Omental fat pad (tissue), 4 donors: ENCODE data around the gene ZNF536. TPM values are rescaled to one million over a fixed set of nuclear protein-coding genes. Genes with fewer than 3 reads are reported as not detected.

Source experiments
- ATAC-seq: fragments of 150-250 bp; one replicate; pipeline ENCODE4 v1.9.1; 2016; ENCODE audit warnings: mild to moderate bottlenecking, moderate library complexity; ENCODE audit not compliant: low FRiP score
- DNase-seq: peaks from one replicate; pipeline ENCODE4 v3.0.0-alpha.2; 2019; ENCODE audit warnings: low spot score
- total RNA-seq, 4 donors: library from RNA; depleted of rRNA; stranded (reverse); fragments of >200 nt; gene quantifications; one replicate each; pipeline ENCODE4 v1.1.0, GENCODE V29; 2016
- TF ChIP-seq, protein P1 (sequence below), 3 donors: fragments of 450-650 bp; IDR thresholded peaks; one replicate each; pipeline ENCODE4 v1.5.1; 2016 to 2017; ENCODE audit warnings: antibody characterized with exemption in 3 of 3, mild to moderate bottlenecking in 3 of 3, moderate library complexity in 2 of 3

Gene ZNF536
- 1 to 10 TPM in 1 of 4 donors, under 1 TPM in 1, not detected in 2; 0.09 to 1.1 TPM for total RNA-seq

DNA sequence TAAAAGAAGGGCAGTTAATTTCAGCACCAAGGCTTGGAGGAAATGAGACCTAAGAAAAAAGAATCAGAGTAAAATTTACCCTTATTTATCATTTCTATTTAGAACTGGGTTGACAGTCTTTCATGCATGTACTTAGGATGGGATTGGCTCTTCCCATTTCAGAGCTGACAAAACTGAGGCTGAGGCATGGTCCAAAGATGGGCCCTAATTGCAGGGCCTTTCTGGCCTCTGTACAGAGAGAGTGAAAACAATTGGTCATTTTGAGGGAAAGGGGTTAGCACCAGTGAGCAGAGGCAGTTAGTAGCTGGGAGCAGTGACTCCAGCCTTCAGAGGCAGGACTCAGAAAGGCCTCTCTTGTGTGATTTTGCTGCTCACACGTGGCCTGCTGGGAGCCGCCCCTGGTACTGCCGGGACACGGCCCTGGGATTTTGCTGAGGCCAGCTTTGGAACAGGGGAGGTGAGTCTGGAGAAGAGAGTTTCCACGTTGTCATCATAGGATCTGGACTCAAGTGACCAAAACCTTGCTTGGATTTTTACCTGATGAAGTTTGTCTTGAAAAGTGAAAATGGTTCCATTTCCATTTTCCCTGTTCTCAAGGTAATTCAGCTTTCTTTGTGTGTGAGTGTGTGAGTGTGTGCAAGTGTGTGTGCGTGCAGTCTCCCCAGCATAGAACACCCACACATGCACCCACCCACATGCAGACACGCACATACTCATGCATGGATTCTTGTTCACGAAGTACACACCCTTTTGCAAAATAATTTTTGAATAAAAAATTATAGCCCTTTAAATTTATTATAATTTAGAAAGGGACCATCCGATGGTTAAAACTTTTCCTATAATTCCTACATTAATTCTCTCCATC, at the start of gene ZNF536:
ZNF536 (plus strand) TSS at position 425 of the 865 bp plus-strand sequence. CDS start 71,179 bp downstream, outside the sequence.
- no peak for ATAC-seq
- TF ChIP-seq, protein P1, sequence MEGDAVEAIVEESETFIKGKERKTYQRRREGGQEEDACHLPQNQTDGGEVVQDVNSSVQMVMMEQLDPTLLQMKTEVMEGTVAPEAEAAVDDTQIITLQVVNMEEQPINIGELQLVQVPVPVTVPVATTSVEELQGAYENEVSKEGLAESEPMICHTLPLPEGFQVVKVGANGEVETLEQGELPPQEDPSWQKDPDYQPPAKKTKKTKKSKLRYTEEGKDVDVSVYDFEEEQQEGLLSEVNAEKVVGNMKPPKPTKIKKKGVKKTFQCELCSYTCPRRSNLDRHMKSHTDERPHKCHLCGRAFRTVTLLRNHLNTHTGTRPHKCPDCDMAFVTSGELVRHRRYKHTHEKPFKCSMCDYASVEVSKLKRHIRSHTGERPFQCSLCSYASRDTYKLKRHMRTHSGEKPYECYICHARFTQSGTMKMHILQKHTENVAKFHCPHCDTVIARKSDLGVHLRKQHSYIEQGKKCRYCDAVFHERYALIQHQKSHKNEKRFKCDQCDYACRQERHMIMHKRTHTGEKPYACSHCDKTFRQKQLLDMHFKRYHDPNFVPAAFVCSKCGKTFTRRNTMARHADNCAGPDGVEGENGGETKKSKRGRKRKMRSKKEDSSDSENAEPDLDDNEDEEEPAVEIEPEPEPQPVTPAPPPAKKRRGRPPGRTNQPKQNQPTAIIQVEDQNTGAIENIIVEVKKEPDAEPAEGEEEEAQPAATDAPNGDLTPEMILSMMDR (IDR thresholded peaks at IDR 0.05) = no peak
- DNase-seq = no peak

DNA sequence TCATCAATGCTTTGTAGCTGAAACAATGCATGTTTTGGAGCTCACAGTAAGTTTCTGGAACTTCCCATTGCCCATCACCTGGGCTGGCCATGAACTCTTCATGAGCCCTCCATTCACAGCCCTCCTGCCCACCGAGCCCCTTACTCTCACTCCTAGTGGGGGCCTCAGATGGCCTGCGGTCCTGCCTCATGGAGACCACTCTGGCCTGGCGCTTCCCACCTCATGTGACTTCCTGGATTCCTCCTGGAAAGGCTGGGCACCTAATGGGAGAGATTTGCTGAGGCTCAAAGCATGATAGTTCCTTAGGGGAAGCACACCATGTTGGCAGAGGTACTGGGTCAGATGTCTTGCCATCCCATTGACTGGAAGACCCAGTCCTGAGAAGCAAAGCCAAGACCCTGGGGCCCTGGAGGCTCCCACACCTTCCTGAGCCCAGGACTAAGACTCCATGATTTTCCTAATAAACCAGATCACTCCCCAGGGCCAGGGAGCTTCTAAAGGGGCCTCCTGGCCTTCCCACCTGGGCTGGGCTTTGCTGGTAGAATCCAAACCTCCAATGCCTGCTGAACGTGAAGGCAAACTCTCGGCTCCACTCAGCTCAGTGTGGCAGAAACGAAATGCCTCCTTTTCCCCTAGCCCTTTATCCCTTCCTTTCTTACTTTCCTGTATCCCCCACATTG, 49.4 kb upstream of the ZNF536 start:
- TF ChIP-seq, protein P1 (IDR thresholded peaks at IDR 0.05) = no peak
- DNase-seq = no peak
- ATAC-seq = no peak

DNA sequence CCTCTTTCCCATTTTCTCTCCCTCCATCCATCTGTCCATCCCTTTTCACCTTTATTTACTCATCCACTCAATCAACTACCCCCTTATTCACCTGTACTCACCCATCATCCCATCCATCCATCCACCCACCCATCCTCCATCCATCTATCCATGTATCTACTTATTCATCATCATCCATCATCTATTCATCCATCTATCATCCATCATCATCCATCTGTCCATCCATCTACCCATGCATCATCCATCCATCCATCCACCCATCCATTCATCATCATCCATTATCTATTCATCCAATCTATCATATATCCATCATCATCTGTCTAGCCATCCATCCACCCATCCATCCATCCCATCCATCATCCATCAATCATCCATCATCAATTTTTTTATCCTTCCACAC, 48.3 kb upstream of the ZNF536 start:
- TF ChIP-seq, protein P1 (IDR thresholded peaks at IDR 0.05) = no peak
- ATAC-seq (no peak), DNase-seq (no peak)

DNA sequence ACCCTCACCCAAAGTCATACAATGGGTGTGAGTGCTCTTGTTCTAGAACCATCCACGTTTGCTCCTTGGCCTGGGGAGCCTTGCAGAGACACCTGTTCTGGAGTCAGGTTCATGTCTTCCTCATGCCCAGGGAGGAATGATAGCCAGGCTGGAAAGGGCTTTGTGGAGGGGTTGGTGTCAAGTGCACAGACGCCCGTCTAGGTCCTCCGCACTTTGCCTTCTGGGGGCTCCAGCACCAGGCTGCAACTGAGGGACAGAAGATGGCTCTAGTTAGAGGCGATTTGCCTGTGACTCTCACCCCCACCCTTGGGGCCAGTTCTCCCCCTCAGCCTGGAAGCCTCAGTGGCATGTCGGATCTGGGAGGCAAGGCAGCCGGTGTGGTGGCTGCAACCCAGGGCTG, 47.2 kb upstream of the ZNF536 start:
- no peak for ATAC-seq
- TF ChIP-seq, protein P1 (IDR thresholded peaks at IDR 0.05) = no peak
- no peak for DNase-seq

DNA sequence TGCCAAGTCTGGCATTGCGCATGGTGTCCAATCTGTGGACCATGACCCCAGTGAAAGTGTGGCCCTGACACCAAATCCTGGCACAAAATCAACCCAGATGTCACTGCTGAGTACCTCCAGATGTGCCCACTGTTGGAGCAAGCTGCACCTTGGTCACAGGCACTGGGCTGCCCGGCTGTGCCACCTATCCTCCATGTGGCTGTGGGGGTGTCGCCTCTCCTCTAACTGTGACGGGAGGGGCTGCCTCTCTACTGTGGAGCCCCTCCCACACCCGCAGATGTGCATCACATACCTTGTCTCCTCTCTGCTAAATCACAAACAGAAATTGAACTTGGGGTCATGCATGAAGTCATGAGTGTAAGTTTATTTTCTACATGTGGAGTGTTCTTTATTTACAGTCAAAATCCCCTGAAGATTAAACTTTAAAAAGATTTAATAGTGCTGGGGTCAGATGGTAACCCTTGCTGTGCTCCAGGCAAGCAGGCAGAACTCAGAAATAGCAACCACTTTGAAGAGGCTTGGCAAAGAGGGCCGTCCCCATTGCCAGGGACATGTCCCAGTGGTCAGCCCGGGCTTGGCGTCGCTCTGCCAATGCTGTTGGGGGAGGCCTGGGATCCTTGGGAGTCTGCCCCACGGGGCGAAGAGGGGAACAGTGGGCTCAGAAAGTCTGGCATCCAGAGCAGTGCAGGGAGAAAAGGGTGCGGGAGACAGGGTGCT, 46.4 kb upstream of the ZNF536 start:
- TF ChIP-seq, protein P1 (IDR thresholded peaks at IDR 0.05) = no peak
- ATAC-seq (no peak), DNase-seq (no peak)

DNA sequence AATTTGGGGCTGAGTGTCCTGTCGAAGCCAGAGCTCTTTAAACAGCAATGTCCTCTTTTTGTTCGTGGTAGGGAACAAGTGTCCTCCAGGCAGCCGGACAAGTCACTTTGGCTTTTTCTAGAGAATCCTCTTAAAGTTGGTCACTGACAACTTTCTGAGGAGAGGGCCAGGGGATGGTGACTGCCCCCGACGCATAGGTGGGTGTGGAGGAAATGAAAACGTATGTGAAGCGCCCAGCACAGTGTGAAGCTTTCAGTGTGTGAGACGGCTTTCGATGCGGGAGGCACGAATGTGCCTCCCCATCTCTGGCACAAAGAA, 45.8 kb upstream of the ZNF536 start:
- ATAC-seq (no peak), DNase-seq (no peak)
- TF ChIP-seq, protein P1 (IDR thresholded peaks at IDR 0.05) = no peak
